HG02852 (cell line): ENCODE results near the gene HOXB5.

ENCODE experiments used
- ATAC-seq: cut with Tn5 transposase; IDR thresholded peaks from one replicate; pipeline ENCODE4 v1.9.1; 2021; ENCODE audit warnings: mild to moderate bottlenecking, moderate library complexity; ENCODE audit not compliant: unreplicated experiment

The HOXB5 gene

GRCh38 chr17:48551596-48552465 lies 41.7 kb downstream of the HOXB5 start:
- ATAC-seq: no peak

GRCh38 chr17:48551214-48551555 lies 42.4 kb downstream of the HOXB5 start:
- no peak for ATAC-seq

GRCh38 chr17:48550502-48551213 lies 42.9 kb downstream of the HOXB5 start:
- ATAC-seq: no peak

GRCh38 chr17:48549914-48550501 lies 43.6 kb downstream of the HOXB5 start:
- no peak for ATAC-seq

- no peak for ATAC-seq
Measured at GRCh38 chr17:48549281-48549630, 44.3 kb downstream of the HOXB5 start.

GRCh38 chr17:48548523-48549280 lies 44.9 kb downstream of the HOXB5 start:
- no peak for ATAC-seq

DNA sequence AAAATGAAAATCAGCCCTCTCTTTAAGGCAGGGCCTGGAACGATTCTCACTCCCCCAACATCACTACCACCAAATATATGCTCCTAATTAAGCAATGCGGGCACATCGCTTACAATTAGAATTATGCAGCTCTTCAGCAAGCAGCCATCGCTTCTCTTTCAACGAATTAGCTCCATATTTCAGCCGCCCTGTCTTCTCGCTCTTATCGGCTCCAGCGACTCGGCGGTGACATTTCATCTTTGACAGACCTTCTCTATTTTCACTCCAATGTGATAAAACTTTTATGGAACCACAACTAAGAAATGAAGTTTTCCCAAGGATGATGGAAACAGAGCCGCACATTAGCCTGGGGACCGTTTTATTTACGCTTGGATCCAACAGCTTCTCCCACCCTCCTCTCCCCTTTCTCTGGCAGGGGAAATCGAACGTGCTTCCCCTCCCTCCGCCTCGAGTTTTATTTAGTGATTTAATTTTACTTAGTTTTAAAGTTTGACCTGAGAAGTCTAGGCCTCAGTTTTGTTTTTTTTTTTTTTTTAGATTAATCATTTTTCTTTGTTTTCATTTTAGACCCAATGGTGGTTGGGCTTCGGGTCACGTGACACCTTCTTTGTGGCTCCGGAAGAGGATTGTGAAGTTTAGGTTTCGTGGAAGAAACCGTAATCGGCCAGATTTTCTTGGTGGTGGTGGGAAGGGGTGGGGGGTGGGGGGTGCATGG lies 45.6 kb downstream of the HOXB5 start:
- ATAC-seq: no peak

DNA sequence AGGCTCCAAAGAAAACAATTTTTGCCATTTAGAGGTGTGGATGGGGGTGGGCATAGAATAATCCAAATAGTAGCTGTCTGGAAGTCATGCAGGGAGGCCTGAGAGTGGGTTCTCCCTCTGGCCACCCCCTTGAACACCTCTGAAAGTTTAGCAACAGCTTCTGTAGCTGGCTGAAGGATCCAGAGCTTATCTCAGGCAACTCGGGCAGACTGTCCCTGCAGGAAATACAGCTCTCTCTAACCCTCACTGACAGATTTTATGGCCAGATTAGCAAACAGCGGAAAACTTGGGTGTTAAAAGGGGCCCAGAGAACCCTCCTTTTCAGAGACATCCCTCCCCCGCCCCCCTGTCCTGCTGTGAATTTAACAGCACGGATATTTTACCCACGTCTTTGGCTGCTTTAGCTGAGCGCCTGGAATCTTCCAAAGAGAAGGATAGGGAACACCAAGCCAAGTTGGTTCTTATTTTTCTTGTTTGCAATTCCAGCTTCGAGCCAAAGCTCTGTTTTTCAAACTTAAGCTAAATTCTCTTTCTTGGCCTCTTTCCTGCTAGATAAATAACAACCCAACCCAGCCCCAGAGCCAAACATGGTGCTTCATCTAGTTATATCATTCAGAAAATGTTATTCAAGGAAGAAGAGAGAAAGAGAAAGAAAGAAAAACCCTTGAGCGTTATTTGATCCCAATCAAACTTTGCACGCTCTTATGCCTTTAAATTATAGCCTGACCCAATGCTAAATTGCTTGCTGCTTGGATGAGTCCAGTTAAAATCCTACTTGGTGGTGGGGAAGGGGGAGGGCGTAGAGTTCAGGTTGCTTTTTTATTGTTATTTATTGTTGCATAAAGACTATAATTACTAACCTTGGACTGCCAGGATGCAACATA lies 46.4 kb downstream of the HOXB5 start:
- ATAC-seq: no peak

DNA sequence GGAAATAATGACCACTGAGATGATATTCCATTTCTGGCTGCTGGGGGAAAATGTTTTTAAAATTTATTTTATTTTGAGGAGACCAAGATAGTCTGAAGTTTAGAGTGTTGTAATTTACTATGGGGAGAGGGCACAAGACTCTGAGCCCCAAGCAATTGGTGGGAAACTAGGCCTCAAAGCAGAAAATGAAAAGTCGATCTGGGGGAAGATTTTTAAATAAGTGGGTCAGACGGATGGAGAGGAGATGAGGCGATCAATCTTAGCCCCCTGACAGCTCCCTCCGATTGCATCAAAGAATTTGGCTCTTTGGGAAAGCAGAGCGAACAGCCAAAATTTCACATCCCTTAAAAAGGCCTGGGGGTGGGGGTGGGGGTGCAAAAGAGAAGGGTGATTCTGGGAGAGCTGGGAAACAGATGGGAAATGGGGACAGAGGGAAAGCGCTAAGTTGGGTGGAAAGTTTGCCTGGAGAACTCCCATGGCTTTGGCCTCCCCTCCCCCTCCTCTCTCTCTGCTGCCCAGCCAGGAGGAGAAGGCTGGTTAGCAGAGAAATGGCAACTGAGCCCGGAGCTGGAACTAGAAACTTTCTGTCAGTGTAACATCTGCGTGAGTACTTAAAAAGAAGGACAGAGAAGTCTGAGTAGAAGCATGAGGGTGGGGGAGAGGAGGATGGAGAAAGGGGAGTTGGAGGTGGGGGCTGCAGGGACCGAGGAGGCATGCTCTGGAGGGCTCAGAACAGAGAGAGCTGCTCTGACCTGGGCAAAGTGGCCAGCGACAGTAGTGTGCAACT lies 47.2 kb downstream of the HOXB5 start:
- no peak for ATAC-seq

DNA sequence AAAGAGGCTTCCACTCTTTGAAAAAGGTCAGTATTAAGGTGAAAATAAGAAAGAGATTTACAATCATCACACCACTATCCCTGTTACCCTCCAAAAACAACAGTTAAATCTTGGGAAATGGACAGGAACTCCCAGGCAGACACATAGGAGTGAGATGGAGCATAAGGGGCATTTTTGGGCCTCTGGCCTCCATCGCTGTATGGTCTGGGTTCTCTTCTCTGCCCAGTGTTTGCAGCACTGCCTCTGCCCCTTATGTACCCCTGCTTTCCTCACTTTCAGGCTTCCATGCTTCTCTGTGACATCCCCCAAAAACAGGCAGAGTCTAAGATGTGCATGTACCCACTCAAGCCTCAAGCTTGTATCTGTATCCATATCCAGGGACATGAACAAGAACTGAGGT lies 48.0 kb downstream of the HOXB5 start:
- ATAC-seq: no peak

DNA sequence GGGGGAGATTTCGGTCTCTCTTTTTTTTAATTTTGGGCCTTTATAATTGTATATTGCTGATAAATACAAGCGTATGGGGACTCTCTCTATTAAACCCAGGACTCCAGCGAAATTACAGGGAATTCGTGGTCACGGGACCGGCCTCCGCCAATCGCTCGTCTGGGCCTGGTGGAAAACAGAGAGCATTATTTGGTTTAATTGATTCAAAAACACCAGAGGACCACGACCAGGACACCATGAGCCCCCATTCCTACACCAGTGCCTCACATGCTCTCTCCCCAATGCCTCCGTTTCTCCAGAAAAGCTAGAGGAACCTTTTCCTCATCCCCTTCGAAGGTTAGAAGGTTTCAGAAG lies 48.6 kb downstream of the HOXB5 start, which contains the start of gene HOXB2:
HOXB2 (minus strand) TSS at position 88 of the 354 bp plus-strand sequence. CDS start 198 bp downstream, outside the sequence.
- ATAC-seq: no peak

- no peak for ATAC-seq
Measured at GRCh38 chr17:48544349-48545021, 49.1 kb downstream of the HOXB5 start.

DNA sequence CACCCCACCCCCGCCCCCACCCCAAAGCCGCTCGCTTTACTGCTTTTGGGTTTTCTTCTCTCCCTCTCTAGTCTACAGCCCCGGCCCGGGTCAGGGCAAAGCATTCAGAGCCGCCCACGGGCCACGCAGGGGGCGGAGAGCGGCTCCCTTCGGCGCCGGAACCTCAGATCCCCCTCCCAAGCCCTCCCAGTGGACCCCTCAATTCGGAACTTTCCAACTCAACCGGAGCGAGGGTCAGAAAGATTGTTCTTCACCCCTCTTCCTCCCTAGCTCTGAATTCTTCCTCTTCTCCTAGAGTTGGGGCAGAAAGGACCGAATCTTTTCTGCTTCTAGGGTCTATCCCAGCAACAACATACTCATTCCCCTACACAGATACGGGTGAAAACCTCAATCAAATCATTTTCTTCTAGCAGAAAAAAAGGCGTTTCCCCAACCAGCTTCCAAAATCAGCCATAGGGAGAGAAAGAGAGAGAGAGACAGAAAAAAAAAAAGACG lies 49.7 kb downstream of the HOXB5 start:
- ATAC-seq: no peak

GRCh38 chr17:48543107-48543853 lies 50.3 kb downstream of the HOXB5 start:
- no peak for ATAC-seq

DNA sequence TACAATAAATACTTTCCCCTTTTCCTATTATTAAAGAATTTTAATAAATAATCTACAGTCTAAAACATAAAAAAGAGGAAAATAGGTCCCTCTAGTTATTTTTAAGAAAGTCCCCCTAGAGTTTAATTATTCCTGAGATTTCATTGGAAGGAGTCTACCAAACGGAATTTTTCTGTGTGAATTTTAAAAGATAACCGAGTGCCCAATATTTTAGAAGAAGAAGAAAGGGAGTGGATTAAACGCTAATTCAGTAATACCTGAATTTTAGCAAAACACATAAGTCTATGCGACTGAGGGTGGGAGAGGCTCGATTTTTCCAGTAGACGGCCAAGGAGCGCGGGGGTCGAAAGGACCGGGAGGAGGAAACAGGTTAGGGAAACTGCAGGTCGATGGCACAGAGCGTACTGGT lies 50.9 kb downstream of the HOXB5 start:
- no peak for ATAC-seq

DNA sequence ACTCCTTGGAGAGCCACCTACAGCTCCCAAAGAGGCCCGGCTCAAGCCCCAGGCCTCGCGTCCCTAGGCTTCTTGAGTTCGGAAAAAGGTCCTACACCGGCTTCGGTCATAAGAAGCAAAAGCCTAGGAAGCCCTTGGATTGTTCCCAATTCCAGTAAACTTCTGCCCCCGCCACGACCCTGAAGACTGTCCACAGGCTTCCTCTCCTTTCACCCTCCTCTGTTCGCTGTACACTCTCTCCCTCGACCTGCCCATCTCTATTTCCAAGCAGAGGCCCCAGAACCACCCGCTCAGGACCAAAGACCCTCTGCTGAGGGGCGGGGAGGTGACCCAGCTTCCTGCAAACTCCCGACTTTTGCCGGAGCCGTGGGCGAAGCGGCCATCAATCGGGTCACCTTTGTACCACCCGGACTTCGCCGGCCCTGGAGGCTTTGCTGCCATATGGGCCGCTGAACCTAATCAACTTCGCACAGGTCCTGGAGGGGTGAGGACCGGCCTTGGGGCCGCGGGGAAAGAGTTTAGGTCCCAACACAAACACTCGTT lies 51.4 kb downstream of the HOXB5 start:
- no peak for ATAC-seq

GRCh38 chr17:48541577-48542113 lies 51.9 kb downstream of the HOXB5 start:
- no peak for ATAC-seq
